GM23248 (cell line): ENCODE results near the gene MARS1. TPM values are rescaled to one million over a fixed set of nuclear protein-coding genes. Genes with fewer than 3 reads are reported as not detected.

ENCODE experiments used
- DNase-seq: peaks from one replicate; pipeline ENCODE4 v3.0.0-alpha.2; 2015
- H2AFZ ChIP-seq: fragments of 200-600 bp; sonication (generic); 2 replicates; pipeline ENCODE4 v1.6.1; 2016; ENCODE audit warnings: antibody characterized with exemption
- H3F3A ChIP-seq: fragments of 200-600 bp; sonication (generic); 2 replicates; pipeline ENCODE4 v1.6.1; 2016; ENCODE audit warnings: mild to moderate bottlenecking, antibody characterized with exemption, mixed run types; ENCODE audit not compliant: insufficient read depth
- H3K27ac ChIP-seq: fragments of 200-600 bp; sonication (generic); 2 replicates; pipeline ENCODE4 v1.5.1; 2016; ENCODE audit warnings: mild to moderate bottlenecking
- H3K27me3 ChIP-seq: fragments of 200-600 bp; sonication (generic); replicated peaks from 2 replicates; pipeline ENCODE4 v1.6.1; 2016; ENCODE audit warnings: mild to moderate bottlenecking; ENCODE audit not compliant: insufficient read depth
- H3K36me3 ChIP-seq: fragments of 200-600 bp; sonication (generic); 2 replicates; pipeline ENCODE4 v1.6.1; 2016; ENCODE audit warnings: low read depth, mild to moderate bottlenecking
- H3K4me1 ChIP-seq: fragments of 200-600 bp; sonication (generic); 2 replicates; pipeline ENCODE4 v1.6.1; 2016; ENCODE audit warnings: mild to moderate bottlenecking; ENCODE audit not compliant: insufficient read depth
- H3K4me2 ChIP-seq: fragments of 200-600 bp; sonication (generic); one replicate; pipeline ENCODE4 v1.6.1; 2016; ENCODE audit warnings: mild to moderate bottlenecking; ENCODE audit not compliant: unreplicated experiment
- H3K4me3 ChIP-seq: fragments of 200-600 bp; sonication (generic); 2 replicates; pipeline ENCODE4 v1.5.1; 2016; ENCODE audit warnings: mild to moderate bottlenecking
- H3K79me2 ChIP-seq: fragments of 200-600 bp; sonication (generic); 2 replicates; pipeline ENCODE4 v1.6.1; 2016; ENCODE audit warnings: mild to moderate bottlenecking; ENCODE audit not compliant: insufficient read depth
- H3K9ac ChIP-seq: fragments of 200-600 bp; sonication (generic); 2 replicates; pipeline ENCODE4 v1.6.1; 2016; ENCODE audit warnings: mild to moderate bottlenecking
- H3K9me2 ChIP-seq: fragments of 200-600 bp; sonication (generic); 2 replicates; pipeline ENCODE4 v1.6.1; 2016; ENCODE audit warnings: mixed run types, mild to moderate bottlenecking, moderate library complexity; ENCODE audit not compliant: insufficient read depth
- H3K9me3 ChIP-seq: fragments of 200-600 bp; sonication (generic); one replicate; pipeline ENCODE4 v1.6.1; 2017; ENCODE audit warnings: low read depth
- H4K20me1 ChIP-seq: fragments of 200-600 bp; sonication (generic); 2 replicates; pipeline ENCODE4 v1.6.0; 2016; ENCODE audit not compliant: insufficient read depth
- EZH2 ChIP-seq: fragments of 200-600 bp; sonication (generic); IDR thresholded peaks from 2 replicates; pipeline ENCODE4 v1.6.1; 2018; ENCODE audit warnings: antibody characterized with exemption, mild to moderate bottlenecking; ENCODE audit not compliant: insufficient read depth, poor library complexity, severe bottlenecking
- EZH2phosphoT487 ChIP-seq: fragments of 200-600 bp; sonication (generic); IDR thresholded peaks from 2 replicates; pipeline ENCODE4 v1.6.1; 2018; ENCODE audit warnings: antibody characterized with exemption, moderate library complexity, mild to moderate bottlenecking, low read depth; ENCODE audit not compliant: insufficient read depth
- WGBS, 2 experiments: methylation state at CpG; one replicate each; pipeline ENCODE4 v1.1.6; 2015 to 2017; ENCODE audit warnings: low lambda C conversion rate in 2 of 2, low coverage in 1 of 2; ENCODE audit errors: missing lambda C conversion rate in 2 of 2; 5-methylcytosine and 5-hydroxymethylcytosine counted together
- in situ Hi-C: fragments of 300-500 bp; cut with MboI; formaldehyde crosslinking; loops from 2 replicates; pipeline ENCODE4 v1.15.0; 2020
- polyA plus RNA-seq: library from polyadenylated mRNA; unstranded; fragments of >200 nt; fragmentation: Nextera tagmentation; extraction: Ambion mirVana; gene quantifications from 2 replicates; pipeline ENCODE4 v1.2.1, GENCODE V29; 2016
- total RNA-seq: library from RNA; depleted of rRNA; stranded (reverse); fragments of >200 nt; shearing (Covaris generic); gene quantifications from 2 replicates; pipeline ENCODE4 v1.2.3, GENCODE V29; 2014

The MARS1 gene
- total and polyA plus RNA-seq, 2 experiments from 2014 or later, result 184 to 272 TPM

- DNase-seq, result peak; percentile 70
- TF ChIP-seq EZH2 (no peak), EZH2phosphoT487 (no peak)
- WGBS, 2 experiments, result 2 to 5% methylated on average over 12 to 38 of the region's 38 CpGs
Measured at GRCh38 chr12:57522887-57523705, 35.2 kb downstream of the MARS1 start.

GRCh38 chr12:57523706-57524614 lies 36.1 kb downstream of the MARS1 start:
- Histone ChIP-seq H3K9me3 (no peaks in the 10 kb centered on the region), H3F3A (peaks cover 45% of the 10 kb centered on the region), H3K79me2 (peaks cover 70% of the 10 kb centered on the region), H3K4me3 (peak overlapping the region; percentile 93), H3K27me3 (no peaks in the 10 kb centered on the region), H3K27ac (peak overlapping the region; percentile 79), H3K36me3 (peaks cover 27% of the 10 kb centered on the region), H2AFZ (no peak overlapping the region), H3K9ac (peak overlapping the region; percentile 88), H3K9me2 (no peaks in the 10 kb centered on the region), H4K20me1 (peaks cover 4% of the 10 kb centered on the region; the same call in 1 of the 2 replicates), H3K4me2 (peak overlapping the region; percentile 91), H3K4me1 (peaks cover 23% of the 10 kb centered on the region)
- DNase-seq, result no peak
- WGBS, 2 experiments, result 59% methylated on average over 14 of the region's 14 CpGs
- no peak for TF ChIP-seq EZH2phosphoT487
- in situ Hi-C loops, result no loop called here

More at GRCh38 chr12:57522887-57523705, 35.2 kb downstream of the MARS1 start:
- Histone ChIP-seq H3K27me3 (no peaks in the 10 kb centered on the region), H4K20me1 (peaks cover 12% of the 10 kb centered on the region; the same call in 1 of the 2 replicates), H3K4me3 (peak overlapping the region; percentile 93), H3F3A (peaks cover 47% of the 10 kb centered on the region), H3K79me2 (peaks cover 70% of the 10 kb centered on the region), H3K4me2 (peak overlapping the region; percentile 91), H3K27ac (peak overlapping the region; percentile 97), H2AFZ (no peak overlapping the region), H3K36me3 (peaks cover 18% of the 10 kb centered on the region; the same call in 1 of the 2 replicates), H3K9me2 (no peaks in the 10 kb centered on the region), H3K9ac (peak overlapping the region; percentile 88), H3K9me3 (no peaks in the 10 kb centered on the region), H3K4me1 (peaks cover 31% of the 10 kb centered on the region)
- in situ Hi-C loops, result no loop called here

GRCh38 chr12:57524814-57525614 lies 37.1 kb downstream of the MARS1 start:
- WGBS, 2 experiments, result 59 to 60% methylated on average over 11 of the region's 11 CpGs
- H3K4me3 ChIP-seq, result peak overlapping the region; percentile 93

More at GRCh38 chr12:57524814-57525614, 37.1 kb downstream of the MARS1 start:
- TF ChIP-seq EZH2phosphoT487 (no peak), EZH2 (no peak)
- H2AFZ ChIP-seq, result no peak overlapping the region
- no peaks in the 10 kb centered on the region for H3K9me3 ChIP-seq
- H3K36me3 ChIP-seq, result peaks cover 26% of the 10 kb centered on the region
- H3K27me3 ChIP-seq, result no peaks in the 10 kb centered on the region
- no peaks in the 10 kb centered on the region for H4K20me1 ChIP-seq
- H3K4me2 ChIP-seq, result peak overlapping the region; percentile 91
- H3K4me1 ChIP-seq, result peaks cover 23% of the 10 kb centered on the region
- H3F3A ChIP-seq, result peaks cover 41% of the 10 kb centered on the region
- no peaks in the 10 kb centered on the region for H3K9me2 ChIP-seq
- H3K9ac ChIP-seq, result peak overlapping the region; percentile 88
- in situ Hi-C loops, result no loop called here
- peaks cover 62% of the 10 kb centered on the region for H3K79me2 ChIP-seq
- no peak for DNase-seq
- peak overlapping the region; percentile 79; the same call in 1 of the 2 replicates for H3K27ac ChIP-seq
